ENCODE data around the gene BAHCC1.

GRCh38 chr17:81387100-81388090 is 7.9 kb upstream of the BAHCC1 start:
- no peak for TF ChIP-seq YY1 (IDR thresholded peaks at IDR 0.05; ENCODE audit: insufficient read depth, insufficient read length)
- TF ChIP-seq ZNF274 (IDR thresholded peaks at IDR 0.05; ENCODE audit: low read depth, low read length): no peak
- TF ChIP-seq SUZ12 (IDR thresholded peaks at IDR 0.05; ENCODE audit: extremely low read depth, insufficient read depth, insufficient read length): no peak

All from NT2/D1 (cell line).